GM19397 (cell line): ENCODE data around the gene BDH1.
A peak's percentile ranks its signal among the peaks of the same experiment; 100 is the strongest.
"Not testable (repeated sequence)": the region's sequence is repeated elsewhere in the genome, so short reads cannot be mapped to it uniquely, and the experiment has no call there.

Experiments used
- ATAC-seq: cut with Tn5 transposase; IDR thresholded peaks from one replicate; pipeline ENCODE4 v1.9.1; 2021; ENCODE audit warnings: mild to moderate bottlenecking, moderate library complexity; ENCODE audit not compliant: unreplicated experiment

BDH1 gene

DNA sequence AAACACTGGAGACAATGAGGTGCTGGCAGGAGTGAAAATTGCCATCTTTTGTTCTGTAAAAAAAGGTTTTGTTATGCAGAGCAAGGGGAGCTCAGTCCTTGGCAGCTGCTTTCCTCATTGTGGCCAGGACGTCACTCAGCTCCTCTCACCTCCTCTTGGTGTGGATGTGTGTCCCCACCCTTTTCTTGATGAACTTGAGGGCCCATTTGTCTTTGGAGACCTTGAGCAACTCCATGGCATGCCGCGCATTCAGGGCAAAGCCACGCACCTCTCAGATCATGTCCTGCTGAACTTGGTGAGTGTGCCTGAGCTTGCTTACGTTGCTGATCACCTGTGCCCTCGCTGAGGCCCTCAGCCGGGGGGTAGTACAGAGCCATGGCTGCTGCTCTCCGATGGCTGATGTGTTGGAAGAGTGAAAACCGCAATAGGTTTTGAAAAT is 24.5 kb upstream of the BDH1 start:
- no peak for ATAC-seq

- ATAC-seq, result no peak
Measured at GRCh38 chr3:197578376-197578775, 22.6 kb upstream of the BDH1 start.

DNA sequence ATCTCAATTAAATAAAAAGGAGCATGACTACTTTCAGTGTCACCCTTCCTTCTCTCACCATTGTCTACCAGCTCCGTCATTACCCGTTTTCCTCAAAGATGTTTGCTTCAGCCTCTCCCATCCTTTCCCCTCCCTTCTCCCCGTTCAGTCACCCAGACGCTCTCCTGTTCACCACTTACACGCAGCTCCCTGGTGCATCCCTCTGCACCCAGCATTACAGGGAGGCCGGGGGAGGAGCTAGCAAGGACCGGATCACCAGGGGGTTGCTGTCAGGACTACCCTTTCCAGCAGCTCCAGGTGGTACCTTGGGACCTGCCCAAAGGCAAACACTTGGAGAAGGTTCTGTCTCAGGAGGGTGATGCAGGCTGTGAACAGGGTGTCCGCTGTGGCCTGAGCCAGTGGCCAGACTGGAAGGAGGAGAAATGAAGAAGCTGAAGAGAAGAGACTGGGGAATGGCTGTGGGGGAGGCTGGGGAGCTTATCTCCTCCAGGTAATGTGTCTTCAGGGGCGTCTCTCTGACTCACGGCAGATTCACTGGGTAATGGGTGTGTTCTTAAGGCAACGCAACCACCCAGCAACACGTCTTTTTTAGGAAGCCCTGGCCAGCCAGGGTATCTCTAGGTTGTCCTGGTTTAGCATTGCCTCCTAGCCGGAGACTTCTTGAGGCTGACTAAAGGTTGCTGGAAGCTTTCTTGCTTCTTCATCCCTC is 21.8 kb upstream of the BDH1 start:
- no peak for ATAC-seq

GRCh38 chr3:197576838-197577237 is 21.1 kb upstream of the BDH1 start:
- ATAC-seq, result no peak

DNA sequence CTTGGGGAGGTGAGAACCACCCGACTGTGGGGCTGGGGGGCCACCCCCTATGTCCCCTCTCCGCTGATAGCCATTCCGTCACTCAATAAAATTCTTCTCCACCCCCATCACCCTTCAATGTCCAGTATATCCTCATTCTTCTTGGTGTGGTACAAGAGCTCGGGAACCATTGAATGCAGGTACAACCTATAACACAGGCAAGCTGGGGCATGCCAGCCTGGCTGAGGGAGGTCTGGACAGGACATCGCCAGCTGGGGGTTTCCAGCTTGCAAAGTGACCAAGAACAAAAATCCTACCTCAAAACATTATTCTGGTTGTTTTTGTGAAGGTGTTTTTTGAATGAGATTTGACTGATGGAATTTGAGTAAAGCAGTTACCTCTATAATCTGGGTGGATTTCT is 19.6 kb upstream of the BDH1 start:
- no peak for ATAC-seq

GRCh38 chr3:197574396-197574991 is 18.7 kb upstream of the BDH1 start:
- ATAC-seq, result not testable (repeated sequence)

GRCh38 chr3:197573048-197573767 is 17.4 kb upstream of the BDH1 start:
- no peak for ATAC-seq

GRCh38 chr3:197571880-197572172 is 16.1 kb upstream of the BDH1 start:
- not testable (repeated sequence) for ATAC-seq

DNA sequence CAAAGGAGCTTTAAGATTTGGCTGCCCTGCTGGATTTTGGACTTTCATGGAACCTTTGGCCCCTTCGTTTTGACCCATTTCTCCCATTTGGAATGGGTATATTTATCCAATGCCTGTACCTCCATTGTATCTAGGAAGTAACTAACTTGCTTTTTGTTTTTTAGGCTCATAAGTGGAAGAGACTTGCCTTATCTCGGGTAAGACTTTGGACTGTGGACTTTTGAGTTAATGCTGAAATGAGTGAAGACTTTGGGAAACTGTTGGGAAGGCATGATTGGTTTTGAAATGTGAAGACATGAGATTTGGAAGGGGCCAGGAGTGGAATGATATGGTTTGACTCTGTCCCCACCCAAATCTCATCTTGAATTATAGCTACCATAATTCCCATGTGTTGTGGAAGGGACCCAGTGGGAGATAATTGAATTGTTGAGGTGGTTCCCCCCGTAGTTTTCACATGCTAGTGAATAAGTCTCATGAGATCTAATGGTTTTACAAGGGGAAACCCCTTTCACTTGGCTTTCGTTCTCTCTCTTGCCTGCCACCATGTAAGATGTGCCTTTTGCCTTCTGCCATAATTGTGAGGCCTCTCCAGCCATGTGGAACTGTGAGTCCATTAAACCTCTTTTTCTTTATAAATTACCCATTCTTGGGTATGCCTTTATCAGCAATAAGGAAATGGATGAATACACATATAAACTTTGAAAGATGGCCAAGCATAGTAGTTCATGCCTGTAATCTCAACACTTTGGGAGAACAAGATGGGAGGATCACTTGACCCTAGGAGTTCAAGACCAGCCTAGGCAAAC is 15.5 kb upstream of the BDH1 start:
- not testable (repeated sequence) for ATAC-seq

GRCh38 chr3:197569433-197569832 is 13.7 kb upstream of the BDH1 start:
- ATAC-seq, result not testable (repeated sequence)

DNA sequence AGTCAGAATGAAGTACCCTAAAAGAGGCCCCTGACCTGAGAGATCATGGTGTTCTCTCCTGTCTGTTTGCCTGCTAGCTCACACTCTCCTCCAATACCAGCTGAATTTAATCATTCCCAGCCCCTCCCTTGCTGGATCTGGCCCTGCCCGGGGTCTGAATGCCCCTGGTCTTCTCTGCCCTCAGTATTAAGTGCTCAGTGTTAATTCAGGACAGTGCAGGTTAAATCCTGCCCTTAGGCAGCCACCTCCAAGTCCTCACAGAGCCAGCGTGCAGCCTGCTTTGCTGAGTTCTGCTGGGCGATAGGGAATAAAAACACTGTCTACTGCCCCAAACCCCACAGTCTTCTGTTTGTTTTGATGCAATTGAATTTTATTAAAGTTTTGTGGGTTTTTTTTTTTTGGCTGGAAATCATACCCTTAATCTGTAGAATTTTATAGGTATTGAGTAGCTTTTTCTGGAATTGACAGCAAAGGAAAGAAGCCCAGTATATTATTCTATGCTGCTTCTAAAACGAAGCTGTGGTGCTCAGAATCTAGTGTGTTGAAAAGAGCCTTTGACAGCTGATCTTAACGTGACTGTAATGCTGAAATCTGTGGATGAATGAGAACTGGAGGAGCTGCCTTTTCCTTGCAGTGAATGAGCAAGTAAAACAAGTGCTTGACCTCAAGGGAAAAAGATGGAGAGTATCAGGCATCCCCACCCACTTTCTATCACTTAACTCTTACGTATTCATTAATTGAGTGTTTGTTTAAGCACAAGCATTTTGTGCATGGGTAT is 12.3 kb upstream of the BDH1 start:
- no peak for ATAC-seq

DNA sequence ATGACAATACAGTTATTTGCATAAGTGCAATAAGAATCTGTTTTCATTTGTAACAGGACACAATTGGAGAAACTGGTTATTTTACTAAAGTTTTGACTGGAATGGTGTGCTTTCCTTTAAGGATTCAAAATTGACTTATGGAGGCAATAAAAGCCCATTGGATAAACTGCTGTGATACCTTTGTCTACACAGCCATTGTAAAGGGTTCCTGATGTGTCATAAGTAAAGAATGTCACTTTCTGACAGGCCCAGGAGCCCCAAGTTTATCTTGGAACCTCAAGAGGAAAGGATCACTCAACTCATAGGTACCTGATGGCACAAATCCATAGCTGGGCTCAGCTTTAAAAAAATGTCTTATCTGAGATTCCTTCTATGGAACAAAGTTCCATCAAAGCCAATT is 10.4 kb upstream of the BDH1 start:
- ATAC-seq, result not testable (repeated sequence)

DNA sequence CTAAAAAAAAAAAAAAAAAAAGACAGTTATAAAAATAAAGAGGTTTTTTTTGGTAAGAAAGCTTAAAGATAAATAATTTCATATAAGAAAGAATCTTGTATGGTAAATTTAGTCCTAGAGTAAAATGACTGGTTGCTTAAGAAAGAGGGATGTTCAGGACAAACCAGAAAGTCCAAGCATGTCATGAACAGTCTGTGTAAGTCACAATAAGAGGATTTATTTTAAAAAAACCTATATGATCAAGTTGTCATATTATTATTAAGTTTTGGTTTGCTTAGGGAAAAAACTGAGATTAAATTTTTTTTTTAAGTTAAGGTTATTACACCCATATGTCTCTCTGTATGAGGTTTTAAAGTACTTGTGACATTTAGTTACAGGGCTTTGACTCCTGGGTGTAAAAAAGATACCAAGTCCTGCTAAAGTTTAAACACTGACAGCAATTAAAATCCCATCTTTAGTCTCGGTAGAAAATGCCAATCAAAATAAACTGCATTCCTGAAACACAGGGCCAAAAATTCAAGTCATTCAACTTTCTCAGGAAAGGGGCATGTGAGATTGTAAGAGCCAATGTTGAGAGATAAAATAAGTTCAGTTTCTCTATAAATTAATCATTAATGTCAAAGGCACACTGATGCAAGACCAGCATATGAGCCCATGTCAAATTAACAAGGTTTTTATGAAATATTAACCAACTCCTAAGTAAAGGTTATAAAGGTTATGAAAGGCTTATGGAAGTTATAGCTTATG is 8.5 kb upstream of the BDH1 start:
- ATAC-seq, result no peak

DNA sequence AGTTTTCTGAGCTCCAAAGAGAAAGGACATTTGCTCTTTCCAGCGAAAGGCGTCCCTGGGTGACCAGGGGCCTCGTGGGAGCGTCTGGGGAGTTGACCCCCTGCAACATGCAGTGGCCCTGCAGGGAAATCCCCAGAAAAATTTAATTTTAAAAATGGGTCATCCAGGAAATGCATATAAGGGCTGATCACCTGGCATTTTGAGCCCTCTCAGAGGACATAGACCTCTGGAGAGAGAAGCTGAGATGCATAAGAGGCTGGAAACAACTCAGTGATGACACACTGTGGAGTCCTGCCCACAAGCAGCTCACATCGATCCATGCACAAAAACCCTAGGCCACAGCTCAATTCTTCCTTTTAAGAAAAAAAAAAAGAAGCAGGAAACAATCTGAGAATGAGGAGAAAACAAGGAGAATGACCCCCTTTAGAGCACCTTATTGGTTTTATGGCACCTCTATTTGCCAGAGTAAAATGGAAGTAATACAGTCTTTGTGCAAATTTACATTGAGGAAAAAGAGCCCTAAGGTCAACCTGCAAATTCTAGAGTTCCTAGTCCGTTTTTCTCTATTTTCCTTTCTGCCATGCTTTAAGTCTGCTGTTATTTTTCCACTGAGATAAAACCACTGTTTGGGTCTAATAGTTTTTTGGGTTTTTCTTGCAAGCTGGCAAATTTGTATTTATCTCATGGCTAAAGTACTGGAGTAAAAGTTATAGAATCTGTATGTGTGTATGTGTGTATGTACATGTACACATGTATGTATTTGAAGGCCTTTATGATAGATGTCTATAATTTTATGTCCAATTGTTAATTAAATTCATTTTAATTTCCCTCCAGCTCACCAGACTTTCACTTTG is 6.9 kb upstream of the BDH1 start:
- ATAC-seq, result no peak

DNA sequence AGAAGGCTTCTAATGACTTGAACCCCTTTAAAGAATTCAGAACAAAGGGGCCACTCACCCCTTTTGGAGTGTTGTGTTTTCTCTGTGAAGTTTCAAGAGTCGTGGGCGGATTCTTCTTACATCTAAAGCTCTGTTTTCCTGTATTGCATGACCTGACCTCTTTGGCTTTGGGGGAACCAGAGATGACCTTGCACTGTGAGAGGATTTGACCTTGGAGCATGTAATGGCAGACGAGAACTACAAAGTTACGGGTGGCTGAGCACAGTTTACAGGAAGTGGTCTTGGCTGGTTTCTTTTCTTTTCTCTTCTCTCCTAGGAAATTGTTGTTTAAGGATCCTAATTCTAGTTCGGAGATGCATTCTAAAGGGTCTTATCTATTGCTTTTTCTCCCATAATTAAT is 6.2 kb upstream of the BDH1 start:
- ATAC-seq, result no peak

DNA sequence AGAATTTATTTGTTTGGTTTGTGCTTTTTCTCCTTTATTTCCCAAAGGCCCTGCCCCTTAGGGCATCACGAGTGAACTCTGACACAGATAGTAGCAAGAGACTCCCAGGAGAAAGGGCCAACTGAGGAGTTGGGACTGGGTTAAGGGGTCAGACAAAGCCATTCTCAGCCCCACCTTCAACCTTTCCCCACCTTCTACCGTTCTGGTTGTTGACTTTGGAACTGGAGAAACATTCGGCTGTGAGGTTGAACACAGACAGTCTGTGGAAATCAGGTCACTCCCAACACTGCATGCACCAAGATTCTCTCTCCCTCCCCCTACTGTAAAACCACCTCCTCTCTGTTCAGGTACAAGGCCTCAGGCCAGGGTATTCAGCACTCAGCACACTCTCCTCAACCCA is 3.9 kb upstream of the BDH1 start:
- no peak for ATAC-seq

- peak; percentile 96 for ATAC-seq
Measured at GRCh38 chr3:197554562-197555280, 1.0 kb downstream of the BDH1 start.

DNA sequence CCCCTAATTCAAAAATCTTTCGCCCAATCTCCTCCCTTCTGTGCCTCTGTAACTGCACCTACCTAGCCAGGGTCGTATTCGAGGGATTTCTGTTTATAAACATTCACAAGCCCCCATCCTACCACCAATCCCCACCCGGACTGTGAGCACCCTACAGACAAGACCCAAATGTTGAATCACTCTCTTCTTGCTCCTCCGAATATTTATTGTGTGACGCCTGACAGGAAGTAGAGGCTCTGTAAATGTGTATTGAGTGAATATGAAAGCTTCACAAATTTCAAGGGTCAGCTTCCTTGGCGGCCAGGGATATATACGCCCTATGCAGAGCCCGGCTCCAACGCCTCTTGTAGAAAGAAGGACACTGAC is 1.6 kb downstream of the BDH1 start:
- ATAC-seq, result no peak

DNA sequence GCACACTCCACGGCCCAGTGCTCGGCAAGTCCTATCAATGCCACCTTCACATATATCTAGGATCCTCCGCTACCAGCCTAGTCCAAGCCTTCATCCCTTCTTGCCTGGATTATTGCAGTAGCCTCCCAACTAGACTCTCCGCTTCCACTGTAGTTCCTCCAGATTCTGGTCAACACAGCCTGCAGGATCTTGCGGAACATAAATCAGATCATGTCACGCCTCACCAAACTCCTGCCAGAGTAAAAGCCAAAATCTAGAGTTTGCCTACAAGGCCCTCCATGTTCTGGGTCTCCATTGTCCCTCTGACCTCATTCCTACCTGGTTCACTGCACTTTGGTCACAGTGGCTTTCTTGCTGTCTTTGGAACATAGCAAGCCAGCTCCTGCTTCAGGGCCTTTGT is 3.6 kb downstream of the BDH1 start:
- no peak for ATAC-seq
